ENCODE measurements around the gene FLRT2.

The FLRT2 gene

GRCh38 chr14:85596562-85596961, 66.6 kb downstream of the FLRT2 start:
- DNase-seq (ENCODE audit: low read depth in 2 of 2): no peak

- no peak for DNase-seq (ENCODE audit: low read depth in 2 of 2)
Observed at GRCh38 chr14:85597701-85598100, 67.8 kb downstream of the FLRT2 start.

GRCh38 chr14:85599939-85600338, 70.0 kb downstream of the FLRT2 start:
- no peak for DNase-seq (ENCODE audit: low read depth in 2 of 2)

GRCh38 chr14:85601246-85601645, 71.3 kb downstream of the FLRT2 start:
- no peak for DNase-seq (ENCODE audit: low read depth in 2 of 2)

- DNase-seq (ENCODE audit: low read depth in 2 of 2): no peak
Observed at GRCh38 chr14:85601690-85602089, 71.7 kb downstream of the FLRT2 start.

GRCh38 chr14:85602345-85602744, 72.4 kb downstream of the FLRT2 start:
- DNase-seq (ENCODE audit: low read depth in 2 of 2): no peak

DNA sequence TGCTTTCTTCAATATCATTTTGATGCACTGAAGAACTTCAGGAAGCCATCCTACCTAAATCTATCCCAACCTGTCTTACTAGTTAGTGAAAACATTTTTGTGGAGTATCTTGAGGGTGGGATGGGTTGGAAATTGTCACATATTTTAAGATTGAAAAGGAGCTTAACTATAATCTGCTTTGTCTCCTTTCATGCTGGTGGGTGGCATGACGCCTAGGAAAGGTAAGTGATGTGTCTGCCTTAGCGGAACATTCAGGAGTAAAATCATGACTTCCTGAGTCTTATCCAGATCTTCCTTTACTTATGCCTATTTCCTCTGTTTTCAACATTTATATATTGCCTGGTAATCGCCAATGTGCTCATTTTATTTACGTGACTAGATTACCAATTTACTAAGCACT, 74.1 kb downstream of the FLRT2 start:
- no peak for DNase-seq (ENCODE audit: low read depth in 2 of 2)

- no peak for DNase-seq (ENCODE audit: low read depth in 2 of 2)
Observed at GRCh38 chr14:85604714-85605113, 74.8 kb downstream of the FLRT2 start.

- no peak for DNase-seq (ENCODE audit: low read depth in 2 of 2)
Observed at GRCh38 chr14:85607651-85608081, 77.7 kb downstream of the FLRT2 start.

DNA sequence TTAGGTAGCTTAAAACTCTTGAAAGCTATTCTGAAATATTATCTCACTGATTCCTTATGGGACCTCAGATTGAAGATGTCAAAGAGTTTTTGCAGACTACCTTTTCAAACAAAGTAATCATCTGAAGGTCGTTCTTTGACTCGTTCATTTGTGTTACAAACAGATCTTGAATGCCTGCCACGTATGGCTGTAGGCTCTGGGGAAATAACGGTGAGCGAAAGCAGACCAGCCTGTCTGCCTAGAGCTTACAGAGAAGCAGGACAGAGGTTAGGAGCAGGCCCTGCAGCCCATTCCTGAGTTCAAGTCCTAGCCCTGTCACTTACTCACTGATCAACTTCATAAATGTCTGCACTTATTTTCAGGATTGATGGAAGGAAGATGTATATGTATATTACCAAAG, 83.6 kb downstream of the FLRT2 start:
- no peak for DNase-seq (ENCODE audit: low read depth in 2 of 2)

DNA sequence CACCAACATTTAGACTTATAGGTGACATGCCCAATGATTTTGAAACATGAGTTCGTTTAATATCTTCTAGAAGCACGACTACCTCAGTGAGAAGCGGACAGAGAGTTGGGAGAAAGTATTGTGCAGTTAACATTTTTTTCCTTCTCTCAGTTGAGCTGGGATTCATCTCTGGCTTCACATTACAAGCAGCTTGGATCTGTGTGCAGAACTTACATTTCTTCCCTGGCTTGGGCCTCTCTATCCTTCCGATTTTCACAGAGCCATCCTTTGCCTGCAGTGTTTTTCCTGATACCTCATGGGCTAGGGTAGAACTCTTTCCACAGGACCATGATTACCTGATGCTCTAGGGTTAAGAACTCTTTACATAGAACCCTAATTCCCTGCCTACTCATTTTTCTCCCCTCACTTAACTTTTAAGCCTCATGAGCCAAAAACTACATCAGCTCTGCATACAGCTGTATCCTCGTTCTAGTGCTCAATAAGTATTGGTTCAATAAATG, 86.5 kb downstream of the FLRT2 start:
- DNase-seq (ENCODE audit: low read depth in 2 of 2): no peak

- no peak for DNase-seq (ENCODE audit: low read depth in 2 of 2)
Observed at GRCh38 chr14:85616886-85617285, 86.9 kb downstream of the FLRT2 start.

GRCh38 chr14:85617791-85618190, 87.8 kb downstream of the FLRT2 start:
- DNase-seq (ENCODE audit: low read depth in 2 of 2): no peak

GRCh38 chr14:85618390-85618789, 88.4 kb downstream of the FLRT2 start:
- no peak for DNase-seq (ENCODE audit: low read depth in 2 of 2)

DNA sequence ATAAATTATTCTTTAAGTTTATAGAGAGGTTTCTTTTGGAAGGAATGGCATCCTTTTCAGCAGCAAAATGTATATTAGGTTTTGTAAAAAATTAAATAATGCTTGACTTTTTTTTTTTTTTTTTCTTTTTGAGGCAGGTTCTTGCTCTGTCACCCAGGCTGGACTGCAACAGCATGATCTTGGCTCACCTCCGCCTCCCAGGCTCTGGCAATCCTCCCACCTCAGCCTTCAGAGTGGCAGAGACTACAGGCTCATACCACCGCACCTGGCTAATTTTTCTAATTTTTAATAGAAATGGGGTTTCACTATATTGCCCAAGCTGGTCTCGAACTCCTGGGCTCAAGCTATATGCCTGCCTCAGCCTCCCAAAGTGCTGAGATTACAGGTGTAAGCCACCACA, 89.0 kb downstream of the FLRT2 start:
- DNase-seq (ENCODE audit: low read depth in 2 of 2): no peak

GRCh38 chr14:85619851-85620250, 89.9 kb downstream of the FLRT2 start:
- no peak for DNase-seq (ENCODE audit: low read depth in 2 of 2)

- no peak for DNase-seq (ENCODE audit: low read depth in 2 of 2)
Observed at GRCh38 chr14:85620947-85621346, 91.0 kb downstream of the FLRT2 start.

DNA sequence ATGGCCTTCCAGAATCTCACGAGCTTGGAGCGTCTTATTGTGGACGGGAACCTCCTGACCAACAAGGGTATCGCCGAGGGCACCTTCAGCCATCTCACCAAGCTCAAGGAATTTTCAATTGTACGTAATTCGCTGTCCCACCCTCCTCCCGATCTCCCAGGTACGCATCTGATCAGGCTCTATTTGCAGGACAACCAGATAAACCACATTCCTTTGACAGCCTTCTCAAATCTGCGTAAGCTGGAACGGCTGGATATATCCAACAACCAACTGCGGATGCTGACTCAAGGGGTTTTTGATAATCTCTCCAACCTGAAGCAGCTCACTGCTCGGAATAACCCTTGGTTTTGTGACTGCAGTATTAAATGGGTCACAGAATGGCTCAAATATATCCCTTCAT, 92.2 kb downstream of the FLRT2 start:
- DNase-seq (ENCODE audit: low read depth in 2 of 2): no peak

- DNase-seq (ENCODE audit: low read depth in 2 of 2): no peak
Observed at GRCh38 chr14:85622986-85623685, 93.2 kb downstream of the FLRT2 start.

GRCh38 chr14:85625925-85626585, 96.1 kb downstream of the FLRT2 start:
- no peak for DNase-seq (ENCODE audit: low read depth in 2 of 2)

DNA sequence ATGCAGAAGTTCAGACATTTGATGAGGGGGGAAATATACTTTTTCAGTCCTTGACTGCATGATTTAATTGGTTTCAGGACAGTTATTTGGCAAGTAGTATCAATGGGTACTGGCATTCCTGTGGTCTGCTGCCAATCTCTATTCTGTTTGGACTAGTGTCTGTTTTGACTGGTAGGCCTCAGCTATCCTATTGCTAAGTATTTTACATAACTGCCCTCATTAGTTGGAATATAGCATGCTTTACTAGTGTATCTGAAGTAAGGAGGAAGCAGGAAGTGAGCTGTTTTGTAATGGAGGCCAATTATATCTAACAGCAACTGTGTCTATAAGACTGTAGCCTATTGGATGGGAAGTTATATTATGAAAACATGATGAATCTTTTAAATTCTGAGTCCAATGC, 104.3 kb downstream of the FLRT2 start:
- DNase-seq (ENCODE audit: low read depth in 2 of 2): no peak

DNA sequence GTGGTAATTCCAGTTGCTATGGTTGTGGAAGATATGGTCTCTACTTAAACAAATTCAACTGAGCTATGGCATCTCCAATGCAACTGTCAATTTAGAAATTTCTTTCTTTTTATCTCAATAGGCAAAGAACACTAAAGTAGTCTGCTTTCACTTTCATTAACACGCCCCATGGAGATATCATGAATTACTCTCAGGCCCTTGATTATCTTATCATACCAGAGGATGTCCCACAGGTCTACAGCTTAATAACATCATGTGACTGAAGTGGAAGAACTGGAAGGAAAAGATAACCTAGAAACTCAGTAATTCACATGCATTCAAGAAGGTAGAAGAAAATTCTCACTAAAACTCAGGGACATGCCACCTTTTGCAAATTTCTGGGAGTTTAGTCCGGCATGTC, 114.3 kb downstream of the FLRT2 start:
- DNase-seq (ENCODE audit: low read depth in 2 of 2): no peak

DNA sequence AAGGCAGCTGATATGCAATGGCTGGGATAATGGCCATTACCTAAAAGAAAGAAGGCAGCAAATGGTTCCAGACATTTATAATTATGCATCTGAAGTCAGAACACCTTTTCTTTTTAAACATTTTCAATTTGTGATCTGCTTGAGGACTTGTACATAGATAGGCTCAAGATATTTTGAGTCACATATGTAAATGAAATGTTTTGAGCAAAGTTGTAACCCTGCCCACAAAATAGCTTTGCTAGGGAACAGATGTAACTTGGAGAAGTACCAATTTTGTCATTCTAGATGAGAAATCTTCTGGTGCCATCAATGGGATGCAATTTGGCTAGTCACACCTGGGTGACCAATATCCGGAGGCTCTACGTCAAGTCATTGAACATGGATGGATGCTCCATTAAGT, 123.1 kb downstream of the FLRT2 start:
- DNase-seq (ENCODE audit: low read depth in 2 of 2): no peak

Measured in activated CD4-positive, alpha-beta T cell treated with anti-CD3 and anti-CD28 coated beads for 24 hours (primary cell).